Measurements from ENCODE around the gene DNAL4.
A peak's percentile ranks its signal among the peaks of the same experiment; 100 is the strongest.

Gene DNAL4

GRCh38 chr22:38751422-38752346 is 42.3 kb downstream of the DNAL4 start:
- H3K9me3 ChIP-seq (ENCODE audit: severe bottlenecking): no peaks in the 10 kb centered on the region
- peaks cover 71% of the 10 kb centered on the region for H3K36me3 ChIP-seq
- H3K27ac ChIP-seq: no peak overlapping the region
- TF ChIP-seq CTCF (IDR thresholded peaks at IDR 0.05; ENCODE audit: low read depth, low read length): no peak
- no peaks in the 10 kb centered on the region for H3K27me3 ChIP-seq (ENCODE audit: insufficient read depth, low read depth, severe bottlenecking)
- no peak for DNase-seq
- H3K4me3 ChIP-seq (ENCODE audit: low read depth, low read length): no peak overlapping the region

- Histone ChIP-seq H3K9me3 (ENCODE audit: severe bottlenecking) (no peaks in the 10 kb centered on the region), H3K4me3 (ENCODE audit: low read depth, low read length) (no peak overlapping the region), H3K36me3 (peaks cover 77% of the 10 kb centered on the region), H3K27me3 (ENCODE audit: insufficient read depth, low read depth, severe bottlenecking) (no peaks in the 10 kb centered on the region), H3K27ac (no peak overlapping the region)
- TF ChIP-seq CTCF (IDR thresholded peaks at IDR 0.05; ENCODE audit: low read depth, low read length): no peak
- DNase-seq: no peak
Measured at GRCh38 chr22:38751066-38751421, 42.9 kb downstream of the DNAL4 start.

- H3K4me3 ChIP-seq (ENCODE audit: low read depth, low read length): no peak overlapping the region
- H3K36me3 ChIP-seq: peaks cover 81% of the 10 kb centered on the region
- no peaks in the 10 kb centered on the region for H3K27me3 ChIP-seq (ENCODE audit: insufficient read depth, low read depth, severe bottlenecking)
- DNase-seq: no peak
- no peaks in the 10 kb centered on the region for H3K9me3 ChIP-seq (ENCODE audit: severe bottlenecking)
- H3K27ac ChIP-seq: no peak overlapping the region
- no peak for TF ChIP-seq CTCF (IDR thresholded peaks at IDR 0.05; ENCODE audit: low read depth, low read length)
Measured at GRCh38 chr22:38750638-38751037, 43.3 kb downstream of the DNAL4 start.

GRCh38 chr22:38750104-38750503 is 43.8 kb downstream of the DNAL4 start:
- Histone ChIP-seq H3K27me3 (ENCODE audit: insufficient read depth, low read depth, severe bottlenecking) (no peaks in the 10 kb centered on the region), H3K27ac (no peak overlapping the region), H3K4me3 (ENCODE audit: low read depth, low read length) (no peak overlapping the region), H3K36me3 (peaks cover 87% of the 10 kb centered on the region), H3K9me3 (ENCODE audit: severe bottlenecking) (no peaks in the 10 kb centered on the region)
- no peak for TF ChIP-seq CTCF (IDR thresholded peaks at IDR 0.05; ENCODE audit: low read depth, low read length)
- no peak for DNase-seq

- H3K9me3 ChIP-seq (ENCODE audit: severe bottlenecking): no peaks in the 10 kb centered on the region
- no peak for DNase-seq
- no peak for TF ChIP-seq CTCF (IDR thresholded peaks at IDR 0.05; ENCODE audit: low read depth, low read length)
- no peaks in the 10 kb centered on the region for H3K27me3 ChIP-seq (ENCODE audit: insufficient read depth, low read depth, severe bottlenecking)
- no peak overlapping the region for H3K4me3 ChIP-seq (ENCODE audit: low read depth, low read length)
- H3K27ac ChIP-seq: 0 out of 2 replicates have a peak overlapping the region, but pooled peaks have one; percentile 16
- peaks cover 96% of the 10 kb centered on the region for H3K36me3 ChIP-seq
Measured at GRCh38 chr22:38748487-38749136, 45.3 kb downstream of the DNAL4 start.

Data from WERI-Rb-1 (cell line).